Measurements from ENCODE around the gene CCNT1.
A peak's percentile ranks its signal among the peaks of the same experiment; 100 is the strongest.
"Not testable (repeated sequence)": the region's sequence is repeated elsewhere in the genome, so short reads cannot be mapped to it uniquely, and the experiment has no call there.

CCNT1 gene

DNA sequence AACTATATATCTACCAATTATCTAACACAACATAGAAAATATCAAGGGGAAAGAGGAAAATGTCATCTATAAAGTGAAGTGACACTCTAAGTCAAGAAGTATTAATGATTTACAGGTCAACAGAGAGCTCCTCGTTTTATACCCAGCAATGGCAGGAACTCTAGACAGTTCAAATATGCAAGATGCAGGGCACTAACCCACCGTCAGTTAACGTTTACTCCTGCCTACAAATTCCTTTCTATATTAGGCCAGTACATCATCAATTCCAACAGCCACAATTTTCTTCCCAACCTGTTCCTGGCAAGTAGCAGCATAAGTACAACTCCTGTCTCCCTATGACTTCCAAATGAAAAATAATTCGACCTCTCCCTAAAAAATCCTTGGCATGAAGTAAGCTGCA, 25.5 kb downstream of the CCNT1 start:
- DNase-seq = no peak

DNA sequence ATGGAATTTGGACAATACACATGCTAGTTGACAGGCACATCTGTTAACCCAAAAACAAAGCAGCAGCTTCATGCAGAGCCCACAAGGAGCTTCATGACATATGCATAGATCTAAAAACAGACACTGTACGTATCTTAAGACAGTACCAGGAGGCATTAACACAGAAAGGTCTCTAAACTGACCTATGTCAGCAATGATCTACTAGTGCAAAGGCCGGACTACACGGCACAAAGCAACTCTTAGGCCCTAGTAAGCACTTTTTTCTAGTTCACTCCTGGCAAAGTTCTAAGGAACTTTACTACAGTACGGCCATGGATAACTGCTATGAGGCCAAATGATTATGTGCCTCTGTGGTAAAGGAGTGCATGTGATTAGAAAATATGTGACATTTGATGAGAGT, 26.1 kb downstream of the CCNT1 start:
- no peak for DNase-seq

DNA sequence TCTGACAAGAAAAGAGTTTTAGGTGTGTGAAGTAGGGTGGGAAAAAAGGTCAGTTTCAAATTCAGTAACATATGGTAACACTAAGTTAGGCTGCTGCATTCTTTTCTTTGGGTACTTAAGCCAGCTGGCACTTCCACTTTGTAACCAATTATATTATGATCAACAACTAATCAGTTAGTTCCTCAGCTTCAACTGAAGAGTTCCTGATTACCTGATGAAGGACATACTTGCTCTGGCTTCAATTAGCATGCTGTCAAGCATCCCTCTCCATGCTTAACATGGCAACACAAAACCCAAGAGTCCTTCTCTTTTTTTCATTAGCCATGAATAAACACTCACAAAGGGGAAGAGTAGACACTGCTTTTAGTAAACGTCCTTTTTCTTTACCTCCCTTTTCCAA, 27.7 kb downstream of the CCNT1 start:
- no peak for DNase-seq

DNA sequence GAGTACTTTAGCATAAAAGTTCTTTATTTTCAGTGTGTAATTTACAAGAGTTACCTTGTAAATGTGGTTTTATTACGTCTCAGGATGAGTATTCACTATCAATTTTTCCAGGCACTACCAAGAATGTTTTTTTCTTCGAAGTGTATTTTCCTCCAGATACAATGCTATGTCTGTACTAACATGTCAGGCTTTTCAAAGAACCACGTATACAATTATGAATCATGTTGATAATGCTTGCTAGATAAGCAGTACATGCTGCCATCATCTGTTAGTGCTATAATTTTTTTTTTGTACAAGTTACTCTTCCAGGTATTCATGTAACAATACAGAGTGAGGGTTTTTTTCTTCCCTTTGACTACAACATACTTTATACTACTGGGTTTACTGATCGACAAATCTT, 28.9 kb downstream of the CCNT1 start:
- no peak for DNase-seq

DNA sequence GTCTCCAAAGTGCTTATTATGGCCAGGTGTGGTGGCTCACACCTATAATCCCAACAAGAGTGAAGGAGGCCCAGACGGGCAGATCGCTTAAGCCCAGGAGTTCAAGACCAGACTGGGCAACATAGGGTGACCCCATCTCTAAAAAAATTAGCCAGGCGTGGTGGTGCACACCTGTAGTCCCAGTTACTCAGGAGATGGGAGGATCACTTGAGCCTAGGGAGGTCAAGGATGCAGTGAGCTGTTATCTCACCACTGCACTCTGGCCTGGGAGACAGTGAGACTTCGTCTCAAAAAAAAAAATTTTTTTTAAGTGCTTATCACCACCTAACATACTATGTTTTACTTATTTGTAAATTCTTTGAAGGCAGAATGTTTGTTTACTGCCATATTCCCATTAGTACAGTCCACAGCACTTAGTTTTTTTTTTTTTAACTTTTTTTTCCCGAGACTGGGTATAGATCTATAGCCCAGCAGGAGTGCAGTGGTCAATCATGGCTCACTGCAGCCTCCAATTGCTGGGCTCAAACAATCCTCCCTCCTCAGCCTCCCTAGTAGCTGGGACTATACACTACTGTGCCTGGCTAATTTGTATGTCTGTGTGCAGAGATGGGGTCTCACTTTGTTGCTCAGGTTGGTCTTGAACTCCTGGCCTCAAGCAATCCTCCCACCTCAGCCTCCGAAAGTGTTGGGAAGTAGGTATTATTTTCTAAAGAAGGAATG, 29.7 kb downstream of the CCNT1 start:
- no peak for DNase-seq

DNA sequence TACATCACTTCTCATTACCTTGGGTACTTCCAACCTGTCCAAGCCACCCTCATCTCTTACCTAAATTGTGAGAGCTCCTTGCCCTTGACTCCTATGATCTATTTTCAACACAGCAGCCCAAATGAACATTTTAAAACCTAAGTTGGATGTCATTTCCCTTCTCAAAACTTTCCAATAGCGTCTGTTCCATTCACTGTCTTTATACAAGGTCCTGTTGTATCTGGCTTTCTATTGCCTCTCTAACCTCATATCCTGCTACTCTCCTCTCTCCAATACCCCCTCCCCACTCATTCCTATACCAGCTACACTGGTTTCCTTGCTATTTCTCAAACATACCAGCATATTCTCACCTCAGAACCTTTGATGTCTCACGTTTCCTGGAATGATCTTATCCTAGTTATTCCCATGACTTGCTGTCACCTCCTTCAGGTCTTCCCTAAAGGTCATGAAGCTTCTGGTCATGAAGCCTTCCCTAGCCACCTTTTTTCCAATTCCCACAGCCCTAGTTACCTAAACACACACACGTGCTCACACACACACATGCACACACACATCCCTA, 30.4 kb downstream of the CCNT1 start:
- no peak for DNase-seq

DNA sequence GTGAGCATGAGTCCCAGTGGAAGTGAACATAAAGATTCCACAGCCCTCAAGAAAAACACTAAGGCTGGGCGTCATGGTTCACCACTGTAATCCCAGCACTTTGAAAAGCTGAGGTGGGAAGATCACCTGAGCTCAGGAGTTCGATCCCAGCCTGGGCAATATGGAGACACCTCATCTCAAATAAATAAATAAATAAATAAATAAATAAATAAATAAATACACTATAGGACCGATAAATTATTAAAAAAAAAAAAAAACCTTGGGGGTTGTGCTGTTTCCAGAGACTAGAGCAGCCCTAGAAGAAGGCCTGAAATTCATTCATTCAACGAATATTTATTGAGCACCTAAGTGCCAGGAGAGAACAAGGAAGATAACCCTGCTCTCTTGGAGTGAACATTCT, 33.0 kb downstream of the CCNT1 start:
- no peak for DNase-seq

DNA sequence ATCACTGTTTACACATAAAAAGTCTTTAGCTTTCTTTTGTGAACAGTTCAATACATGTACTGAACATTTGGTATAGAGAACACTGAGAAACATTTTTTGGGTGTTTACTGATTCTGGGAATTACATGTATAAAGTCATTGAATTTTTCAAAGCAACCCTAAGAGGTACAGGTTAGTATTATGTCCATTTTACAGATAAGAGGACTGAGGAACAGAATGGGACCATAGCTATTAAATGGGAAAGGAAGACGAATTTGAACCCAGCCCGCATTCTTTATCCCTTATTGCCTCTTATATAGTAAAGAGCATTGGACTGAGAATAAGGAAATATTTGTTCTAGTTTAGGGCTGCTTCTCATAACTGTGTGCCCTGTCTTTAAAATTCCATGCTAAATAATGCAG, 33.6 kb downstream of the CCNT1 start:
- DNase-seq = no peak

DNA sequence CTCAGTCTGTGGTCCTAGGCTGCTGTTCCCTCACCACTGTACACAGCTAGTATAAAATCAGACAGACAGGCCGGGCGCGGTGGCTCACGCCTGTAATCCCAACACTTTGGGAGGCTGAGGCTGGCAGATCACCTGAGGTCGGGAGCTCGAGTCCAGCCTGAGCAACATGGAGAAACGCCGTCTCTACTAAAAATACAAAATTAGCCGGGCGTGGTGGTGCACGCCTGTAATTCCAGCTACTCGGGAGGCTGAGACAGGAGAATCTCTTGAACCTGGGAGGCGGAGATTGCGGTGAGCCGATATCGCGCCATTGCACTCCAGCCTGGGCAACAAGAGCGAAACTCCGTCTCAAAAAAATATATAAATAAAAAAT, 34.0 kb downstream of the CCNT1 start:
- DNase-seq = not testable (repeated sequence)

DNA sequence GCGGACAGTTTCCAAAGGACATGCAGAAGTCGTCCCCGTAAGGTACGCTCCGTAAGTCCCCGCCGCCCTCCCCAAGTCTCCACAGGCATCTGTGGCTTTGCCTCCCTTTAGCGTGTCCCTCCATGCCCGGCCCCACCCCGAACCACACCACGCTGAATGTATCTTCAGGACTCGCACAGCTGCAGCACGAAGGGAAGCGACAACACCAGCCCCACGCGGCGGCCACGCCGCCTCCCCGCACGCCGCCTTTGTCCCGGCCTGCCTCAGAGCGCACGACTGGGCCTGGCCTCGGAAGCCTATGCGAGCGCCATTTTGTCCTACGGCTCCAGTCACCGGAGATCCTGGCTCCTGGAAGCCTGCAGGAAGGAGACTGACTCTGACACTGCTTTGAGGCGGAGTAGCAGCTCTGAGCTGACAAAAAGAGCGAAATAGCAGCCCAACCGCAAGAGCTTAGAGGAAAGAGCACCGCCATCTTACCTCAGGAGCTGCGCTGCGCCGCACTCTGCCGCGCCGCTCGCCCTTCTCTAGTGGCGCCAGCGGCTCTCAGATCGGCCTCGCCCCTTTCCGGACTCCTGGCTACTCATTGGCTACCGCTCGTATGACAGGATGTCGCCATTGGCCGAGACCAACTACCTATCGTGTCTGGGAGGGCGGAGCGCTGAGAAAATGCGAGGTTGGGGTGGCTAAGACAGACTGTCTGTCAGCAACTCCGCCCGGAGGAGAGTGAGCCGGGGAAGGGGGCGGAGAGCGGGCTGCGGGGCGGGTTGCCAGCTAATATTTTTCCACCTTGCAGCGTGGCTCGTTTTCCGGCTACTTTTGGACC, 34.6 kb downstream of the CCNT1 start, which contains the start of gene KANSL2:
Gene KANSL2 (minus strand): TSS at position 529 of the 823 bp plus-strand sequence. CDS start 606 bp downstream, outside the sequence.
- peak; percentile 99 for DNase-seq

DNA sequence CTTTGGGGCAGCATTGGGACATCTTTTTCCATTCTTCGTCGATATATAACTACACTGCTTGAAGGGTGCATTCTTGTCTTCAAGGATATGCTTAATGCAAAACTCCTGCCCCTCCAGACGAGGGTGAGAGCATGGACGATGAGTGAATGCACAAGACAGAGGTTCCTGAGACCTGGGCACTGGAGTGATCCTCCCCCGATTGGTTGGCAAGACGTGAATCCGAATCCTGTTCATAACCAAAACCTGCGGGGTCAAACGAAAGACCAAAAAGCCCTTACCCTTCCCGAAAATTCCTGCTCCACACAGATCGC, 35.2 kb downstream of the CCNT1 start:
- DNase-seq = no peak

DNA sequence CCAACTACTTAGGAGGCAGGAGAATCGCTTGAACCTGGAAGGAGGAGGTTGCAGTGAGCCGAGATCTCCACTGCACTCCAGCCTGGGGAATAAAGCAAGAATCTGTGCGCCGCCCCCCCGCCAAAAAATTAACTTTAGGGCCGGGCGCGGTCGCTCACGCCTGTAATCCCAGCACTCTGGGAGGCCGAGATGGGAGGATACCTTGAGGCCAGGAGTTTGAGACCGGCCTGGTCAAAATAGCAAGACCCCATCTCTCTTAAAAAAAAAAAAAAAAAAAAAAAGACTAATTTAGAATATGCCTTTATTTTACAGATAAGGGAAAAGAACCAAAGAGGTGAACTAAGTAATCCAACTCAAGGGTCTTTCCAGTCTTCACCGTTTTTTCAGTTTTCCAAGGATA, 35.6 kb downstream of the CCNT1 start:
- DNase-seq = no peak

DNA sequence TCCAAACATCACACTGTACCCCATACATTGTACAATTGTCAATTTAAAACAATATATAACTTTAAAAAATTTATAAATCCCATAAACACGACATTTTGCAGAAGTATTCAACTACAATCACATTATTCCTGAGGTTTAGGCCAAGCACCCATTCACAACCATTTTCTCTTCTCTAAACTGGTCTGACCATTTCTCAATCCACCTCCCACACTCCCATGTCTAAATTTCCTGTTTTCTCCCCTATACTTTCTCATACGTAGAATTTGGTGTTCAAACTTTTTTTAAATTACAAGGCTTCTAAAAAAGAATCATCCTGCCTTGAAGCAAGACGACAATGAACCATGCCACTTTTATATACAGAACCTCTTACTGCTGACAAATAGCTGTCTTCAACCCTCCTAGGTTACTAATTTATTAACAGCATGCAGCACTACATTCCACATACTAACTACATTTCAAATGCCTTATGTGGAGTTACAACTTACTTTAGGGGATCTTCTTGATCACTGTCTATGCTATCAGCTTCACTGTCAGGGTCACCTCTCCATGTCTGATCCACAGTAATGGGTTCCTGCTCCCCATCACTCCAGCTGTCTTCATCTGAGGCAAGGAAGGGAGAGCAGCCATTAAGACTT, 37.8 kb downstream of the CCNT1 start:
- no peak for DNase-seq

DNA sequence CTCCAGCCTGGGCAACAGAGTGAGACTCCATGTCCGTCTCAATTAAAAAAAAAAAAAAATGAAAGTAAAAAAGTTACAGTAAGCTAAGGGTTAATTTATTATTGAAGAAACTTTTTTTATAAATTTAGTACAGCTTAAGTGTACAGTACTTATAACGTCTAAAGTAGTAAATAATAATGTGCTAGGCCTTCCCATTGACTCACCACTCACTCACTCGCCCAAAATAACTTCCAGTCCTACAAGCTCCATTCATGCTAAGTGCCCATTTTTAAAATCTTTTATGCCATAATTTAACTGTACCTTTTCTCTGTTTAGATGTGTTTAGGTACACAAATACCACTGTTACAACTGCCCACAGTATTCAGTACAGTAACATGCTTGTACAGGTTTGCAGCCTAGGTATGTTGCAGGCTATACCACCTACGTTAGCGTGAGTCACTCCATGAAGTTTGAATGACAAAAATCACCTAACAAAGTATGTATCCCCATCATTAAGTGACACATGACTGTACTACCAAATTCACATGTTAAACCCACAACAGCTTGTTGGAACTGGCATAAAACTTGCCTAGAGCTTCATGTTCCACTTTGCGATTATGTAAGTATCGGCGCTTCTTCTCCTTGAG, 45.2 kb downstream of the CCNT1 start:
- no peak for DNase-seq

DNA sequence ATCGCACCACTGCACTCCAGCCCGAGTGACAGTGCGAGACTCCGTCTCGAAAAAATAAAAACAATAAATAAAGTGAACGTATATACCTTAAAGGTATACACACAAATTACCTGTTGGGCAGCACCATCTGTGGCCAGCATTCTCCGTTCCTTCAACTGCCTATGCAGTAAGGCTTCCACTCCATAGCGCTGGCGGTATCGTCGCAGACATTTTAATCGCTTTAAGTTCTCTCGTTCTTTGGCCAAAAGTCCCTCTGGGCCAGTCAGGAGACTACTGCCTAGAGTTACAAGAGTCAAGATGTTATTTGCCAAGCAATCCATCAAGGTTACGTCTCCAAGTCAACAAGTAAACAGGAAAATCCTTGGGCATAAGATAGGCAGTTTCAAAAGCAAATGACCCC, 47.5 kb downstream of the CCNT1 start:
- DNase-seq = no peak

DNA sequence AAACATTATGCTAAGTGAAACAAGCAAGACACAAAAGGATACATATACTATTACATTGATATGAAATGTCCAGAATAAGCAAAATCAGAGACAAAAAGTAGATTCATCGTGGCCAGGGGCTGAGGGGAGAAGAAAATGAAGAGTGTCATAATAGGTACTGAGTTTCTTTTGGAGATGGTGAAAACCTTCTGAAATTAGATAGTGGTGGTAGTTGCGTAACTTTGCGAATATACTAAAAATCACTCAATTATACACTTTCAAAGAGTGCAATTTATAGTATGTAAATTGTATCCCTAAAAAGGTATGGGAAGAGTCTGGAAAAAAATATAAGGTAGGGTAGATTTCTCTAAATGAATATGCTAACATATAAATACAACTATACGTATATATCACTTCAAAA, 56.6 kb downstream of the CCNT1 start:
- no peak for DNase-seq

DNA sequence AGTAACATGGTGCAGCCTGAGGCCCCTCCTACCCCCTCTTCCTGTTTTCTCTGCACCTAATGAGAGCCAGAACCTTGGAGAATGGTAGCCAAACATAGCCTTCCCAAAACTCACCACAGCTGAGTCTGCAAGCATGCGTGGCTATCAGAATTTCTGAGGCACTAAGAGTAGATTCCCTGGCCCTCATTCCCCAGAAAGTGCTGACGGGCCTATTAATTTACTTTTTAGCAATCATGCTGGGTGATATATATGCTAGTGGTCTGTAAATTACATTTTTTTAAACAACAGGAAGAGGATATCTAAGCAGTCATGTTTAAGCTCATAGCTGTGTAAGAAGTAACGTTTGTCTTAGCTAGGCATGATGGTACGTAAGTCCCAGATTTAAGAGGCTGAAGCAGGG, 64.8 kb downstream of the CCNT1 start:
- no peak for DNase-seq

DNA sequence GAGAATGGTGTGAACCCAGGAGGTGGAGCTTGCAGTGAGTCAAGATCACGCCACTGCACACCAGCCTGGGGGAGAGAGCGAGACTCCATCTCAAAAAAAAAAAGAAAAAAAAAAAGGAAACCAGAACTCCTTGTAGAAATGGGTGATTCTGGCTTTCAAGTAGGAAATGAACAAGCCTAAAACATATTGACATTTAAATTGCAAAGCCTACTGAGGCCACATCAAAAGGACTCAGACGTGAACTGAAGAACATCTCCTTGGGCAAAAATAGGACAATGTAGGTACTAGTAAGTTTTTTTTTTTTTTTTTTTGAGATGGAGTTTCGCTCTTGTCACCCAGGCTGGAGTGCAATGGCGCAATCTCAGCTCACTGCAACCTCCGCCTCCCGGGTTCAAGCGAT, 71.2 kb downstream of the CCNT1 start:
- not testable (repeated sequence) for DNase-seq

DNA sequence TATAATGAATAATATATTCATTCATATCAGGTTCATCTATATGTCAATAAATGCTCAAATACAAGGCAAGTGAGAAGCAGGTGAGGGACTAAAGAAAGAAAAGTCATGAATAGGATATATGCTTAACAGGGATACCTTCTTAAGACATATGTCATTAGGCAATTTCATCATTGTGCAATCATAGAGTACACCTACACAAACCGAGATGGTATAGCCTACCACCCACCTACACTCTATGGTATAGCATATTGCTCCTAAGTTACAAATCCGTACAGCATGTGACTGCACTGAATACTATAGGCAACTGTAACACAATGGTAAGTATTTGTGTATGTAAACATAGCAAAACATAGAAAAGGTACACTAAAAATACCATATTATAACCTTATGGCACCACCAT, 73.5 kb downstream of the CCNT1 start:
- DNase-seq = no peak

DNA sequence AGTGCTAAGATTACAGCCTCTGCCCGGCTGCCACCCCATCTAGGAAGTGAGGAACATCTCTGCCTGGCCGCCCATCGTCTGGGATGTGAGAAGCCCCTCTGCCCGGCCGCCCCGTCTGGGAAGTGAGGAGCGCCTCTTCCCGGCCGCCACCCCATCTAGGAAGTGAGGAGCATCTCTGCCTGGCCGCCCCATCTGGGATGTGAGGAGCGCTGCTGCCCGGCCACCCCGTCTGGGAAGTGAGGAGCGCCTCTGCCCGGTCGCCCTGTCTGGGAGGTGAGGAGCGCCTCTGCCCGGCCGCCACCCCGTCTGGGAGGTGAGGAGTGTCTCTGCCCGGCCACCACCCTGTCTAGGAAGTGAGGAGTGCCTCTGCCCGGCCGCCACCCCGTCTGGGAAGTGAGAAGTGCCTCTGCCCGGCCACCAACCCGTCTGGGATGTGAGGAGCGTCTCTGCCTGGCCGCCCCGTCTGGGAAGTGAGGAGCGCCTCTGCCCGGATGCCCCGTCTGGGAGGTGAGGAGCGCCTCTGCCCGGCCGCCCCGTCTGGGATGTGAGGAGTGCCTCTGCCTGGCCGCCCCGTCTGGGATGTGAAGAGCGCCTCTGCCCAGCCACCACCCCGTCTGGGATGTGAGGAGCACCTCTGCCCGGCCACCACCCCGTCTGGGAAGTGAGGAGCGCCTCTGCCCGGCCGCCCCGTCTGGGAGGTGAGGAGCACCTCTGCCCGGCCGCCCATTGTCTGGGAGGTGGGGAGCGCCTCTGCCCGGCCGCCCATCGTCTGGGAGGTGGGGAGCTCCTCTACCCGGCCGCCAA, 74.6 kb downstream of the CCNT1 start:
- DNase-seq = not testable (repeated sequence)

DNA sequence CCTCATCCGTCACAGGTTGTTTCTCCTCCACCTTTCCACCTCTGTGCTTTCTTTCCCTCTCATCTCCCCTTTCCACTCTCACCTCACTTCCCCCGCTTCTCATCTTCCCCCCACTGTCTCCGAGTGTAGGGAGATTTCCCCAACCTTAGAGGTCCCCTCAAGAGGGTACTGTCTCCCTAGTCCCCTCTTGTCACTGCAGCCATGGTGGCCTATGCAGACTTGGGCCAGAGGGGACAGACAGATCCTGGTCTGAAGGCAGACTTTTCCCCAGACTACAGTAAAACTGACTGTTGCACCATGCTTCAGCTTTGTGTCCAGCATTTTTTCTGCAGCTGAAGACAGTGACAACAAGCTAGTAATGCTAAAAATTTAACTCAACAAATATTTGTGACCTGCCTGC, 75.7 kb downstream of the CCNT1 start:
- no peak for DNase-seq

DNA sequence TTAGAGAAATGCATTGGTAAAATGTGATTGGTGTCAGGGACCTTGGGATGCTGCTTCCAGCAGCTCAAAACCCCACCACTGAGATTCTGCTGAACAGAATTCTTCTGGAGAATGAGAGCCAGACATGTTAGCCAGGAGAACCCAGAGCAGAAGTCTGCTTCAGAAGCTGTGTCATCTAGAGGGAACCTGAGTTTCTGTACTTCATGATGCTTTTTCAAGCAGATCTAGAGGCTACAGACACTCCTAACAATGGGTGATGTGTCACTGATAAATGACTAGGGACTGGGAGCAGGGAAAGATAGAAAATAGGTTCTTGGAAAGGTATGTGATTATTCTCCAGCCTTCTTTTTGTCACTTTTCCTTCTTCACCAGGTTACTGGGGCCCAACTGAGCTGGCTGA, 76.1 kb downstream of the CCNT1 start:
- no peak for DNase-seq
